Stimulated activated CD4-positive, alpha-beta T cell treated with anti-CD3 and anti-CD28 coated beads, TNF-alpha, amount 100 ng/mL, for 4 hours (primary cell): ENCODE data around the gene MITF.

ENCODE experiments used
- DNase-seq, 3 experiments: peaks; one replicate each; pipeline ENCODE4 v3.0.0-alpha.2; 2020; ENCODE audit warnings: low read depth in 3 of 3

MITF gene

GRCh38 chr3:69961706-69962439, 222.6 kb downstream of the MITF start:
- DNase-seq, result no peak

DNA sequence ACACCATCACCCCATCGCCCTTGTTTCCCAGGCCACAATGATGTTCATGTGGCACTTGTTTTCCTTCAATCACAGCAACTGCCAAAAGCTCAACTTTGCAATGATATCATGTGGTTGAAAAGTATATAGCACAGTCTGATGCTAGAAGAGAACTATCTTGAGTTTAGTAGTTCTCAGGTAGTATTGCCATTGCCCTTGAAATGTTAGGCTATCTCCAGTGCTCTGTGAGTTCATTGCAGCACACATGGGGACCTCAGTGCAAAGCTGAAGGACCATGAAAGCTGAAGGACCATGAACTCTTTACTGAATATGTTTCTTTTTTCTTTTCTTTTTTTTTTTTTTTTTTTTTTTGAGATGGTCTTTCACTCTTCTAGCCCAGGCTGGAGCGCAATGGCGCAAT, 224.4 kb downstream of the MITF start:
- DNase-seq, result no peak

GRCh38 chr3:69967156-69967555, 227.9 kb downstream of the MITF start:
- DNase-seq, result no peak

DNA sequence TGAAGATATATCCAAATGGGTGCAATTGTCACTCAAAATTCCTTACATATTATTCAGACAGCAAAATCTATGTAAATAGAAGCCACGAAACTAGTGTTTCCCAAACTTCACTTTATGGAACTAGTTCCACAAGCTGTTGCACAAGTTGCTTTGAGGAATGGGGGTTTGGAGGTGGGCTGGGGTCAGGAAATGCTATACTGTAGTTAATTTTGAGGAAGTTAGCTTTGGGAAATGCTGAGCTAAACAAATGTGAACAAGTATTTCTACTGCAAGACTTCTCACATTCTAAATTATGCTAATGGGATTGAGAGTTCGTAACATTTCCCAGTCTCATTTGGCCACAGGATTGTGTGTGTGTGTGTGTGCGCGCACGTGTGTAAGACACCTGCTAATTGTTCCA, 231.6 kb downstream of the MITF start:
- DNase-seq, result no peak

GRCh38 chr3:69972672-69973071, 233.4 kb downstream of the MITF start:
- no peak for DNase-seq

- no peak for DNase-seq
Measured at GRCh38 chr3:69976021-69976420, 236.8 kb downstream of the MITF start.

DNA sequence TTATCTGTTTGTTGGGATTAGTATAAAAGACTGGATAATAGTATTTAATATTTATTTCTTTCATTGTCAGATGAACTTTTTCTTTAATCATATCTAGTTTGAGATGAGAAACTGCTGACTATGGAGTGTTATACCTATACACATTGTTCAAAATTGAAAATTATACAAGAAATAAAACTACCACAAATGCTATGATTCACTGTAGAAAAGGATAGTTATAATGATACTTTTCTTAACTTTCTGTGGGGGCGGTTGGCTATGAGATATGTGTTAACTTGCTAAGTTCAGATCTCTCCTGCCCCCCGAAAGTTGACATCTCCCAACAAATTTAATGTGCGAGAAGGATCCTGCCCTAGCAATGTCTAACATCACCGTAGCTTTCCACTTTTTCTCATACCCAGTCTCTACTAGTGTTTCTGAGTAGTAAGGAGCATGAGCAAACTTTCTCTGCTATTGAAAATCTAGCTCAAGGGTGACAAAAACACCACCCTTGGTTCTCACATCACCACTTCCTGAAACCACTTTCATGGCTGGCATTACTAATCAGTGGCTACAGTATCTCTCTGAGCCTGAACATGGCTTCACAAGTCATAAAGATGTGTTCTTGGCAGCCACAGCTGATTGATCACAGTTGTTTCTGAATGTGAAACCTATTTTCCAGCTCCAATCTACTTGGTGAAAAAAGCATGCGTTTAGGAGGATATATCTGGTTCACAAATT, 244.4 kb downstream of the MITF start:
- no peak for DNase-seq

- DNase-seq, result no peak
Measured at GRCh38 chr3:69985266-69985665, 246.0 kb downstream of the MITF start.

DNA sequence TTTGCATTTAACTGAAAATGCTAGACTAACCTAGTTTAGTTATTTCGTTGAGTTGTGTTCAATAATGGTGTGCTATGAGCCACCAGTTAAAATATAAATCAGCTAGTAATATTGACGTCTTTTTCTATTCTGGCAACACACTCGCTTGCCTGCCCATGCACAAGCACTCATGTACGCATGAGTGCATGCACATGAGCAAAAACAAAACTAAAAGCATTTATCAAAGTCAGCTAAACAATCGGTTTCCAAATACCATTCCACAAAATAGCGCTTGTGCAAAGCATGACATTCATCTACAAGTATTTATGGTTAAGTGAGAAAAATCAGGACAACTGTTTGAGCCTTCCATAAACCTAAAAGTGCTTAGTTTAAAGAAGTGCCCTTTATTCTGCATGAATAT, 247.2 kb downstream of the MITF start:
- no peak for DNase-seq

- no peak for DNase-seq
Measured at GRCh38 chr3:69987833-69988232, 248.6 kb downstream of the MITF start.

DNA sequence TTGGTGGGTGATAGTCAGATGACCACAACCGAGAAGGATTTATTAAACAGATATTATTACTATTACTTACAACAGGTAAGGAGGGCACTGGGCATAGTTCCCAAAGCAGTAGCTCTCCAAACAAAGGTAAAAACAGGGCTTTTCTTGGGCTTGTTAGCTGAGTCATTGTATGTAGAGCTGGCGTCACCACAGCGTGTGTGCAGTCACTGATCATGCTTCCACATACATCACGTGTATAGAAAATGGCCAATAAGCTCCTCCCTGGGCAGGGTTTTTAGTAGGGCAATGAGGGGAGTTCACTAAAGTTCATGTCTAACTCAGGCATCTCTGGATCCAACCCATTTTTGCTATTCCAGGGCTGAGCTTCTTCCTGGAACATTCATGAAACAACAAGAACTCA, 254.5 kb downstream of the MITF start:
- DNase-seq, result no peak

DNA sequence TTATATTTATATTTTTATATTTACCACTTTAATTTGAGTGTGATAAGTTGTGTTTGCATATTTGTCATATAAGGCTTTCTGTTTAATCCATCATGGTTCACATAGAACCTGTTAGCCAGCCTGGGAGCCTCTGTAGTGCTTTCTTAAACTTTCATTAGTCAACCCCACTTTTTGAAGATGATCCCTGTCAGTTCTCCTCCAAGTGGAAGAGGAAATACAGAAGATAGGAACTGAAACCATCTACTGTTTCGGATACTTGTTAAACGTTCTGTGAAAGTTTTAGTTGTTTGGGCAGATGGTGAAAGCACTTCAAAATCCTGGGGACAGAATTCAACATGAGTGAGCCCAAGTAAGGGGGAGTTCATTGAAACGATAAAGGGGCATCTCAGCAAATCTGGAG, 255.7 kb downstream of the MITF start:
- no peak for DNase-seq

DNA sequence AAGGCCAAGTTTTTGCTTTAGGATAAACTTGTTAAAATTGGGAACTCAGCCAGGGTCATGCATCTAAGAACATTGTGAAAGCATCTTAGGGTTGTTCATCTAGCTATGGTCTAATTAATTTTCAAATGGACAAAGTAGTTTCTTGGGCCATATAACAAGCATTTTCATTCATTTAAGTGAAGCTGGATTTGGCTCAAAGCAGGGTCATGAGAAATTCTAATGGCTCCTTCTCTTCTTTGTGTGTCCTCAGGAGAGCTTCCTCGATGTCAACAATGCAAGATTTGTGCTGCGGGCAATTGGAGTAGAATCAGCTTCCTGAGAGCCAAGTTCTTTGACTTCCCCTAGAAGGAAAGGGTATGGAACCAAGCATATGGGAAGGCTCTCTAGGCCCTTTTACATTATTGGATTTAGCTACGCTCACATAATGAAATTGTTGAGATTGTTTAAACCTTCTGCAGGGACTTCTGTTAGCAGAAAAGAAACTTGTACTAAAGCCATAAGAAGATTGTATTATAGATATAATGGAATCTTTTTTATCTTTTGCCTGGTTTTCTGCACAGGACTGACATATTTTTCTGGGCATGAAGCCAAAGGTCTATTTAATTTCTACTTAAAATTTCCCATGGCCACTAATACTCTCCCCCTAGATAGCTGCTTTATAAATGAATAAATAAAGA, 258.5 kb downstream of the MITF start:
- no peak for DNase-seq

GRCh38 chr3:69998759-69999139, 259.5 kb downstream of the MITF start:
- DNase-seq, result no peak

GRCh38 chr3:69999140-70000027, 260.1 kb downstream of the MITF start, which contains the start of gene SAMMSON:
Gene SAMMSON, plus strand, starts transcription at chr3:69999733.
- DNase-seq, result no peak

DNA sequence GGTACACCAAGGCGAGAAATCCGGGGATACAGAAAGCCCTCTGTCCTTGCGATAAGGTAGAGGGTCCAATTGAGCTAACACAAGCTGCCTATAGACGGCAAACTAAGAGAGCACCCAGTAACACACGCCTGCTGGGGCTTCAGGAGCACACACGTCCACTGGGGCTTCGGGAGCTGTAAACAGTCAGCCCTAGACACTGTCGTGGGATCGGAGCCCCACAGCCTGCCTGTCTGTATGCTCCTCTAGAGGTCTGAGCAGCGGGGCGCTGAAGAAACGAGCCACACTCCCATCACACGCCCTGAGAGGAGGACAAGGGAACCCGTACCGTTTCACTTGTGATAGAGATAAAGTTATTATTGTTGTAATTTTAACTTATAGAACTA, 260.8 kb downstream of the MITF start:
- no peak for DNase-seq

GRCh38 chr3:70000563-70001081, 261.4 kb downstream of the MITF start:
- DNase-seq, result no peak

DNA sequence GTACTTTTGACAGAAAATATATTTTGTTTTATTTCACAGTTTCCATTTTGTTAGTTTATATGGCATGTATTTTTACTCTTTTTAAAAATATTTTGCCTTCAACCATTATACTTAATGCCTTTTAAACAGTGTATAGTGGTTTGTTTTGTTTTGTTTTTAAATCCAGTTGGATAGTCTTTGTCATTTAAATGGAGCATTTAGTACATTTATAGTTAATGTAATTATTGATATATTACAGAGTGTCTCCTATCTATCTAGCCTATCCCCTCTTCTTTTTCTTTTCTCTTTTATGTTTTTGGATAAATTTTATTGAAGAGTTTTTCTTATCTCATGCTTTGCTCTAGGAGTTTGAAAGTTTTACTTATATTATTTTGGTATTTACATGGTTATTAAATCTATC, 263.9 kb downstream of the MITF start:
- DNase-seq, result no peak

DNA sequence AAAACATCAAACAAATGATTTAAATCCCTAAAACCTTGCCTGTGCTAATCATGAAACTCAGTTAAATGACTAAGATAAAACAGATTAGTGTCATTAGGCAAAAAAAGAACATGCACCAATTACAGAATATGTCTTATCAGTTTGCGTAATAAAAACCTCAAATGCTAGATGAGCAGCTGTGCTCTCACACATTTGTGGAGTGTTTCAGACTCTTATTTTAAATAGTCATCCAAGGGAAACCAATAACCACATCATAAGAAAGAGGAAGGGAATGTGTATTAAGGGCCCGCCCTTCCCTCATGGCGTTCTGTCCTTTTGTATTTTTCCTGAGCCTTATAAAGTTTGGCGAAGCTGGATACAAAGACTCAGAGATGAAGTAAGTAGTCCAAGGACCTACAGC, 266.8 kb downstream of the MITF start:
- DNase-seq, result no peak

DNA sequence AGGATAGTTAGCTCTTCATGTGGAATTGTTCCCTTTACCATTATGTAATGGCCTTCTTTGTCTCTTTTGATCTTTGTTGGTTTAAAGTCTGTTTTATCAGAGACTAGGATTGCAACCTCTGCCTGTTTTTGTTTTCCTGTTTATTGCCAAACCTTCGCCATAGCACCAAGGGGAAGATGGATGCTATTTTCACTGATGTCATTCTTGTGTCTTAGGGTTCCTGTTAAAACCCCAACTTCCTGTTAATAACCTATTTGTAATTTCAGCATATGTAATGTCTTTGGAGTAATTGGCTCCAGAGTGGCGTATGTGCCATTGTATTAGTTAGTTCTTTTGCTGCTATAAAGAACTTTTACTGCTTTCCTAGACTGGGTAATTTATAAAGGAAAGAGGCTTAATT, 271.1 kb downstream of the MITF start:
- no peak for DNase-seq

- no peak for DNase-seq
Measured at GRCh38 chr3:70011582-70011981, 272.3 kb downstream of the MITF start.
